Erythroblast (primary cell): ENCODE results near the gene FRAS1.

Experiments
- GATA1 ChIP-seq: IDR thresholded peaks from 2 replicates; pipeline ENCODE4 v1.6.1; 2011; ENCODE audit warnings: low read depth, mild to moderate bottlenecking, control low read depth, low read length, moderate library complexity
- POLR2A ChIP-seq: IDR thresholded peaks from 2 replicates; pipeline ENCODE4 v1.6.1; 2011; ENCODE audit warnings: mild to moderate bottlenecking, low read length

DNA sequence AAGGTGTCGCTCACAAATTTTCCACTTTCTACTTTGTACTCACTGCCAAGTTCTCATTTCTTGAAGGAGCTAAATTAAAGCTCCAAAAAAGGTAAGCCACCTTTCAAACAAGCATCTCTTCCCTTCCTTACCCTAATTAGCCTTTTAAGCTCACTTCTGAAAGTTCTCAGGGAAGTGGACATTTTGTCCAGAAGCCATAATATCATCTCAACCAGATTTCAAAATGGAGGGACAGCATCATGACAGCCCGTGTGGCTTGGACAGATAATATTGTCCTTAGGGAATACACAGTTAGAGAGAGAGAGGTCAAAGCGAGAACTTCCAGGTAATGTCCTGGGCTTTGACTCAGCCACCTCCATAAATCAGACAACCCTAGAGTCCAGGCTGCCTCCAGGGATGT, 400.6 kb downstream of the FRAS1 start:
- TF ChIP-seq POLR2A (no peak), GATA1 (no peak)
